Peyer's patch (tissue), 4 donors: ENCODE results near the gene C11orf97. TPM values are rescaled to one million over a fixed set of nuclear protein-coding genes. Genes with fewer than 3 reads are reported as not detected.
"Not testable (repeated sequence)": the region's sequence is repeated elsewhere in the genome, so short reads cannot be mapped to it uniquely, and the experiment has no call there.

ENCODE experiments used
- DNase-seq, 3 donors: peaks; one replicate each; pipeline ENCODE4 v3.0.0-alpha.2; 2017 to 2019
- H3K27ac ChIP-seq, 4 donors: fragments of 200-600 bp; sonication (generic); one replicate each; pipeline ENCODE4 v1.5.1; 2016 to 2019
- H3K27me3 ChIP-seq, 2 donors: fragments of 200-600 bp; sonication (generic); one replicate each; pipeline ENCODE4 v1.5.1; 2019
- H3K36me3 ChIP-seq, 3 donors: fragments of 200-600 bp; sonication (generic); one replicate each; pipeline ENCODE4 v1.5.1; 2016 to 2019
- H3K4me1 ChIP-seq, 4 donors: fragments of 200-600 bp; sonication (generic); one replicate each; pipeline ENCODE4 v1.5.1; 2016 to 2019
- H3K4me3 ChIP-seq, 4 donors: fragments of 200-600 bp; sonication (generic); 1 replicate in 3 of 4; 2 replicates in 1 of 4; pipeline ENCODE4 v1.5.1; 2016 to 2019; ENCODE audit warnings: mild to moderate bottlenecking in 1 of 4
- H3K9me3 ChIP-seq, 4 donors: fragments of 200-600 bp; sonication (generic); one replicate each; pipeline ENCODE4 v1.5.1; 2016 to 2019; ENCODE audit warnings: mild to moderate bottlenecking in 1 of 4
- POLR2A ChIP-seq, 2 donors: fragments of 450-650 bp; IDR thresholded peaks; one replicate each; pipeline ENCODE4 v1.5.1; 2017; ENCODE audit warnings: antibody characterized with exemption in 2 of 2, mild to moderate bottlenecking in 2 of 2, moderate library complexity in 2 of 2
- total RNA-seq, 4 donors: library from RNA; depleted of rRNA; stranded (reverse); fragments of >200 nt; gene quantifications; one replicate each; pipeline ENCODE4 v1.1.0, GENCODE V29; 2016
- TF ChIP-seq, protein P1 (sequence below), 6 experiments: fragments of 450-650 bp in 4 of 6; fragments of 200-600 bp in 2 of 6; sonication (generic) in 1 of 6; IDR thresholded peaks; one replicate each; pipeline ENCODE4 v1.5.1; 2017 to 2019; ENCODE audit warnings: antibody characterized with exemption in 6 of 6, mild to moderate bottlenecking in 3 of 6, moderate library complexity in 1 of 6

The C11orf97 gene
- total RNA-seq, 4 donors from 2014 or later, result not detected

DNA sequence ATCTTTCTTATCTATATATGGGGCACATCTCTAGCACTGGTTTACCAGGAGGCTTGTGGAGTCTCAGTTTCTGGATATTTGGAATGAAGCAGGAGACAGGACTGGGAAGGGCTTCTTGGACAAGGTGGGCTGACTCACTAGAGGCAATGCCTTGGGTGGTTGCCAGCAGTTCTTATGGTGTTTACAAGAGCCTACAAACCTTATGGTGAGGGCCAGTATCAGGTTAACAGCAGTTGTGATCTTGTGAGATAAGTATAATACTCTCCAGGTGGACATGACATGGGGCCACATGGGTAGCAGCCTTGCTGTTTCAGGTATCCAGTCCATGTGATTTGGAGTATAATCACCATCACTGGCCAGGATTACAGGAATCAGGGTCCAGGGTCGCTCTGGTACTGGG, 41.7 kb downstream of the C11orf97 start:
- Histone ChIP-seq H3K27ac (no peak overlapping the region), H3K36me3 (no peaks in the 10 kb centered on the region), H3K27me3 (no peaks in the 10 kb centered on the region), H3K4me1 (peaks cover 0 to 14% (median under 1%) of the 10 kb centered on the region in 4 donors), H3K9me3 (no peaks in the 10 kb centered on the region), H3K4me3 (no peak overlapping the region)
- TF ChIP-seq, protein P1, sequence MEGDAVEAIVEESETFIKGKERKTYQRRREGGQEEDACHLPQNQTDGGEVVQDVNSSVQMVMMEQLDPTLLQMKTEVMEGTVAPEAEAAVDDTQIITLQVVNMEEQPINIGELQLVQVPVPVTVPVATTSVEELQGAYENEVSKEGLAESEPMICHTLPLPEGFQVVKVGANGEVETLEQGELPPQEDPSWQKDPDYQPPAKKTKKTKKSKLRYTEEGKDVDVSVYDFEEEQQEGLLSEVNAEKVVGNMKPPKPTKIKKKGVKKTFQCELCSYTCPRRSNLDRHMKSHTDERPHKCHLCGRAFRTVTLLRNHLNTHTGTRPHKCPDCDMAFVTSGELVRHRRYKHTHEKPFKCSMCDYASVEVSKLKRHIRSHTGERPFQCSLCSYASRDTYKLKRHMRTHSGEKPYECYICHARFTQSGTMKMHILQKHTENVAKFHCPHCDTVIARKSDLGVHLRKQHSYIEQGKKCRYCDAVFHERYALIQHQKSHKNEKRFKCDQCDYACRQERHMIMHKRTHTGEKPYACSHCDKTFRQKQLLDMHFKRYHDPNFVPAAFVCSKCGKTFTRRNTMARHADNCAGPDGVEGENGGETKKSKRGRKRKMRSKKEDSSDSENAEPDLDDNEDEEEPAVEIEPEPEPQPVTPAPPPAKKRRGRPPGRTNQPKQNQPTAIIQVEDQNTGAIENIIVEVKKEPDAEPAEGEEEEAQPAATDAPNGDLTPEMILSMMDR (IDR thresholded peaks at IDR 0.05), result no peak
- TF ChIP-seq POLR2A (IDR thresholded peaks at IDR 0.05), result no peak
- no peak for DNase-seq

DNA sequence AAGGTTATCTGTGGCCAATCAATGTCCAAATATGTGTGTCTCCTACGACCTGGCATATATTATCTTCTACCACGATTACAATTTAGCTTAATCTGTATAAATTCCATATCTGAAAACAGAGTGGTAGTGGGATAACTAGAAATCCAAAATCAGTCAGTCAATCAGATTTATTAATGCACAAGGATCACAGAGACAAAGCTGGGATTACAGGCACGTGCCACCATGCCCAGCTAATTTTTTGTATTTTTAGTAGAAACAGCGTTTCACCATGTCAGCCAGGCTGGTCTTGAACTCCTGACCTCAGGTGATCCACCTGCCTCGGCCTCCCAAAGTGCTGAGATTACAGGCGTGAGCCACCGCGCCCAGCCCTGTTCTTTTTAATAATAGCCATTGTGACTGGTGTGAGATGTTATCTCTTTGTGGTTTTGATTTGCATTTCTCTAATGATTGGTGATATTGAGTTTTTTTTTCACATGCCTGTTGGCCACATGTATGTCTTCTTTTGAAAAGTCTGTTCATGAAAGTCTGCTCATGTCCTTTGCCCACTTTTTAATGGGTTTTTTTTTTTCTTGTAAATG, 43.6 kb downstream of the C11orf97 start:
- H3K27me3 ChIP-seq, H3K4me1 ChIP-seq, DNase-seq, H3K4me3 ChIP-seq, H3K9me3 ChIP-seq, H3K36me3 ChIP-seq, H3K27ac ChIP-seq: not testable (repeated sequence)

DNA sequence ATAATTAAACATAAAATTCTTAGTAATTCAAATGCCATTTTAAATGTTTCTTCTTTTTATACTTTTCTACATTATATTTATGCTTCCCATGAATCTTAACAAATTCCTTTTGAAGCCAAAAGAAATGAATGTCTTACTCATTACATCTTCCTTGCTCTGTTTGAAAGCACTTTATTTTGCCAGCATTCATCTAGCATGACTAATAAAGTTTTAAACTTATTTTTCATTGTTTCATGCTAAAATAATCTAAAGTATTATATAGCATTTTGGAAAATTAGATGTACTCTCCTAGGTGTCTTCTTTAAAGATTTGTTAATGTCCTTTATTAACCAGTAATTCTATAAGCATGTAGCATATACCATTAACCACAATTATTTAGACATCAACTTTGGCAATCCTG, 45.2 kb downstream of the C11orf97 start:
- no peak overlapping the region for H3K4me3 ChIP-seq
- H3K36me3 ChIP-seq, result no peaks in the 10 kb centered on the region
- TF ChIP-seq, protein P1 (IDR thresholded peaks at IDR 0.05), result no peak
- TF ChIP-seq POLR2A (IDR thresholded peaks at IDR 0.05), result no peak
- H3K27ac ChIP-seq, result no peak overlapping the region
- H3K4me1 ChIP-seq, result peaks cover 0 to 3% (median 0%) of the 10 kb centered on the region in 4 donors
- H3K9me3 ChIP-seq, result no peaks in the 10 kb centered on the region
- no peak for DNase-seq
- no peaks in the 10 kb centered on the region for H3K27me3 ChIP-seq

DNA sequence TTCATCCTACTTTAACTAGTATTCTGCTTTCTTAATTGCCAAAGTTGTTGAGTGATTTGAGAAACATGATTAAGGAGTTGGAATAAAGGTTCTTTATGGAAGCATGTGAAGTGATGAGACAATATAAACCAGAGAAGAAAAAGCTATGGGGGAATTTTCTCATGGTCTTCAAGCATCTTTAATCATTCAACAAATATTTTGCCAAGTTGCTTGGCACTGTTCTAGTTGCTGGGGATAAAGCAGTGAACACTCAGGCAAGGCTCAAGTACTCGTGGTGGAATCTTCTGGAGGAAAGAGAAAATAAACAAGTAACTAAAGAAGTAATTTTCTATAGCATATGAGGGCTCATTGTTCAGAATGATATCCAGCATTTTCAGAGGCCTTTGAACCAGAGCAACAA, 45.7 kb downstream of the C11orf97 start:
- H3K27me3 ChIP-seq, result no peaks in the 10 kb centered on the region
- H3K27ac ChIP-seq, result no peak overlapping the region
- no peak for DNase-seq
- H3K4me3 ChIP-seq, result no peak overlapping the region
- H3K9me3 ChIP-seq, result no peaks in the 10 kb centered on the region
- H3K4me1 ChIP-seq, result peaks cover 0 to 3% (median 0%) of the 10 kb centered on the region in 4 donors
- no peaks in the 10 kb centered on the region for H3K36me3 ChIP-seq
- TF ChIP-seq POLR2A (IDR thresholded peaks at IDR 0.05), result no peak
- TF ChIP-seq, protein P1 (IDR thresholded peaks at IDR 0.05), result no peak

DNA sequence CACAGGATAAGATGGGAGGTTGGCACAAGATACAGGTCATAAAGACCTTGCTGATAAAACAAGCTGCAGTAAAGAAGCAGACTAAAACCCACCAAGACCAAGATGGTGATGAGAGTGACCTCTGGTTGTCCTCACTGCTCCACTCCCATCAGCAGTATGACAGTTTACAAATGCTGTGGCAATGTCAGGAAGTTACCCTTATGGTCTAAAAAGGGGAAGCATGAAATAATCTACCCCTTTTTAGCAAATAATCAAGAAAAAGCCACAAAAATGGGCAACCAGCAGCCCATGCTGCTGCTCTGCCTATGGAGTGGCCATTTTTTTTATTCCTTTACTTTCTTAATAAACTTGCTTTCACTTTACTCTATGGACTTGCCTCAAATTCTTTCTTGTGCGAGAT, 46.2 kb downstream of the C11orf97 start:
- Histone ChIP-seq H3K36me3 (no peaks in the 10 kb centered on the region), H3K9me3 (no peaks in the 10 kb centered on the region), H3K27me3 (no peaks in the 10 kb centered on the region), H3K4me1 (peaks cover 0 to 3% (median 0%) of the 10 kb centered on the region in 4 donors), H3K4me3 (no peak overlapping the region), H3K27ac (no peak overlapping the region)
- TF ChIP-seq, protein P1 (IDR thresholded peaks at IDR 0.05), result no peak
- TF ChIP-seq POLR2A (IDR thresholded peaks at IDR 0.05), result no peak
- DNase-seq, result no peak

DNA sequence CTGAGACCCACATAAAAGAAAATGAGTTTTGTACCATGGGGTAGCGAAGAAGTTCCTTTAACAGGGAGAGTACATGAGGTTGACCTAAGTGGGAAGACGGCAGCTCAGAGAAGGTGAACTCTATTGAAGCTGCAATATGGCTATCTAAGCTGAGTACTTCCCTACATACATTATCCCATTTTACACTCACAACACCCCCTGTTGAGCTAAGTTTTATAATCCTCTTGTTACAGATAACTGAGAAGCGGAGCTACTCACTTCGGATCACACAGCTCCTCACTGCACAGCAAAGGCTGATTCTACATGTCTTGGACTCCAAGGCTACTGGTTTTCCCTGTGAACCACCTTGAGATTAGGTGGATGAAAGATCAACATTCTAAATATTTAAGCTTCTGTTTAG, 46.7 kb downstream of the C11orf97 start:
- DNase-seq, result no peak
- Histone ChIP-seq H3K36me3 (no peaks in the 10 kb centered on the region), H3K4me1 (peaks cover 0 to 7% (median 0%) of the 10 kb centered on the region in 4 donors), H3K9me3 (no peaks in the 10 kb centered on the region), H3K27ac (no peak overlapping the region), H3K4me3 (no peak overlapping the region), H3K27me3 (no peaks in the 10 kb centered on the region)
- TF ChIP-seq, protein P1 (IDR thresholded peaks at IDR 0.05), result no peak
- no peak for TF ChIP-seq POLR2A (IDR thresholded peaks at IDR 0.05)
